Ovary (tissue), 9 donors: ENCODE results near the gene KRT71. TPM values are rescaled to one million over a fixed set of nuclear protein-coding genes. Genes with fewer than 3 reads are reported as not detected.

Experiments
- DNase-seq, 5 donors: peaks; one replicate each; pipeline ENCODE4 v3.0.0-alpha.2; 2019 to 2020
- H3K27ac ChIP-seq, 2 donors: fragments of 200-600 bp; one replicate each; pipeline versions ENCODE4 v1.5.1 to v1.8.0; 2019 to 2022
- H3K27me3 ChIP-seq: fragments of 200-600 bp; one replicate; pipeline ENCODE4 v1.8.0; 2022
- H3K36me3 ChIP-seq: fragments of 200-600 bp; sonication (generic); one replicate; pipeline ENCODE4 v1.5.1; 2019
- H3K4me1 ChIP-seq: one replicate; pipeline ENCODE4 v1.8.1; 2013; ENCODE audit warnings: mild to moderate bottlenecking, moderate library complexity; ENCODE audit not compliant: insufficient read depth
- H3K4me3 ChIP-seq: fragments of 200-600 bp; sonication (generic); one replicate; pipeline ENCODE4 v1.5.1; 2017
- H3K9me3 ChIP-seq, 2 donors: fragments of 200-600 bp in 1 of 2; sonication (generic) in 1 of 2; one replicate each; pipeline versions ENCODE4 v1.5.1 to v1.8.1; 2013 to 2019; ENCODE audit warnings: mild to moderate bottlenecking in 1 of 2, moderate library complexity in 1 of 2
- EP300 ChIP-seq: sonication (generic); formaldehyde crosslinking; IDR thresholded peaks from one replicate; pipeline ENCODE4 v1.6.1; 2017; ENCODE audit warnings: antibody characterized with exemption
- POLR2A ChIP-seq: fragments of 450-650 bp; IDR thresholded peaks from one replicate; pipeline ENCODE4 v1.6.1; 2017; ENCODE audit warnings: antibody characterized with exemption, mild to moderate bottlenecking, moderate library complexity
- WGBS, 3 donors: extraction: QIAGEN DNeasy Blood & Tissue Kit in 1 of 3; methylation state at CpG; one replicate each; pipeline versions ENCODE4 v1.1.5 to v1.1.7; 2013 to 2017; 5-methylcytosine and 5-hydroxymethylcytosine counted together
- intact Hi-C, 4 donors: fragments of 100-400 bp; cut with DNase I; formaldehyde crosslinking; loops; one replicate each; pipeline versions ENCODE4 v1.11.0 to v1.15.1; 2022 to 2023
- polyA plus RNA-seq, 2 donors: library from polyadenylated mRNA; stranded (reverse); fragments of 200-250 nt in 1 of 2; fragments of 350-450 nt in 1 of 2; fragmentation: Illumina TruSeq in 1 of 2; extraction: RNeasy Lipid Tissue Mini Kit (QIAGEN cat#74804) in 1 of 2; gene quantifications; one replicate each; pipeline ENCODE4 v1.2.3, GENCODE V29; 2013 to 2014
- total RNA-seq, 7 donors: library from RNA; depleted of rRNA in 2 of 7; stranded (reverse); fragments of >200 nt in 2 of 7; fragmentation: NEBNext Ultra II Directional in 3 of 7; extraction: Animal tissue kit (Norgen Biotek cat#: 25700) in 3 of 7; gene quantifications; one replicate each; pipeline versions ENCODE4 v1.1.0 to v1.2.4, GENCODE V29; 2016 to 2023
- TF ChIP-seq, protein P1 (sequence below), 3 donors: fragments of 450-650 bp in 2 of 3; fragments of 200-600 bp in 1 of 3; IDR thresholded peaks; one replicate each; pipeline versions ENCODE4 v1.5.1 to v1.8.0; 2016 to 2022; ENCODE audit warnings: antibody characterized with exemption in 3 of 3, mild to moderate bottlenecking in 1 of 3
- donor health status: DM: no; HTN: no; CAD: no; lungs with moderate emphysema.
- donor health status: DM: no; HTN: no; CAD: no.
- donor health status: Bipolar disorder and iron deficiency.
- donor health status: DM: yes; HTN: yes; CAD: no.
- donor health status: DM: no; HTN: no; CAD: no.
- donor health status: DM: yes; HTN: yes; CAD: no.

KRT71 gene
- total and polyA plus RNA-seq, 9 donors, result not detected

DNA sequence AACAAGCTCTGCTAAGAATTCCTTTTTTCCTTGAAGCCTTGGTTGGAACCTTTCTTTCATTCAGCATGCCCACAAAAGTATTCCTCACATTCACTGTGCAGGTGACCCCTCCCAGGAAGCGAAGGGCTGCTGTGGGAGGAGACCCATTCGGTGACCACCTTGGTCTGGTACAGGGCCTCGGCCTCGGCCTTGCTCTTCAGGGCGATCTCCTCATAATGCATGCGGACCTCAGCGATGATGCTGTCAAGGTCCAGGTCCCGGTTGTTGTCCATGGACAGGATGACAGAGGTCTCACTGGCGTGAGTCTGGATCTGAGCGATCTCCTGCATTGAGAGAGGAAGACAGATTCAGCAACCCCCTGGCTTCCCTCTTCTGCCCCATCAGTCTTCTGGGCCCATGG lies 17.6 kb upstream of the KRT71 start:
- intact Hi-C loops, result loop anchor here in 1 of 4 donors (5.0 to 10.0 kb wide), 2 partner anchors 206 to 287 kb away; partner anchors contain the start of gene KRT85
- H3K27me3 ChIP-seq, result no peaks in the 10 kb centered on the region
- no peak overlapping the region for H3K27ac ChIP-seq
- H3K4me3 ChIP-seq, result no peak overlapping the region
- TF ChIP-seq, protein P1, sequence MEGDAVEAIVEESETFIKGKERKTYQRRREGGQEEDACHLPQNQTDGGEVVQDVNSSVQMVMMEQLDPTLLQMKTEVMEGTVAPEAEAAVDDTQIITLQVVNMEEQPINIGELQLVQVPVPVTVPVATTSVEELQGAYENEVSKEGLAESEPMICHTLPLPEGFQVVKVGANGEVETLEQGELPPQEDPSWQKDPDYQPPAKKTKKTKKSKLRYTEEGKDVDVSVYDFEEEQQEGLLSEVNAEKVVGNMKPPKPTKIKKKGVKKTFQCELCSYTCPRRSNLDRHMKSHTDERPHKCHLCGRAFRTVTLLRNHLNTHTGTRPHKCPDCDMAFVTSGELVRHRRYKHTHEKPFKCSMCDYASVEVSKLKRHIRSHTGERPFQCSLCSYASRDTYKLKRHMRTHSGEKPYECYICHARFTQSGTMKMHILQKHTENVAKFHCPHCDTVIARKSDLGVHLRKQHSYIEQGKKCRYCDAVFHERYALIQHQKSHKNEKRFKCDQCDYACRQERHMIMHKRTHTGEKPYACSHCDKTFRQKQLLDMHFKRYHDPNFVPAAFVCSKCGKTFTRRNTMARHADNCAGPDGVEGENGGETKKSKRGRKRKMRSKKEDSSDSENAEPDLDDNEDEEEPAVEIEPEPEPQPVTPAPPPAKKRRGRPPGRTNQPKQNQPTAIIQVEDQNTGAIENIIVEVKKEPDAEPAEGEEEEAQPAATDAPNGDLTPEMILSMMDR (IDR thresholded peaks at IDR 0.05), result no peak
- no peak for TF ChIP-seq EP300
- no peak for TF ChIP-seq POLR2A
- no peak for DNase-seq
- H3K36me3 ChIP-seq, result no peaks in the 10 kb centered on the region
- no peaks in the 10 kb centered on the region for H3K4me1 ChIP-seq
- H3K9me3 ChIP-seq, result no peaks in the 10 kb centered on the region
- 89 to 94% (median 90%) methylated on average over 10 of the region's 10 CpGs for WGBS, 3 donors

DNA sequence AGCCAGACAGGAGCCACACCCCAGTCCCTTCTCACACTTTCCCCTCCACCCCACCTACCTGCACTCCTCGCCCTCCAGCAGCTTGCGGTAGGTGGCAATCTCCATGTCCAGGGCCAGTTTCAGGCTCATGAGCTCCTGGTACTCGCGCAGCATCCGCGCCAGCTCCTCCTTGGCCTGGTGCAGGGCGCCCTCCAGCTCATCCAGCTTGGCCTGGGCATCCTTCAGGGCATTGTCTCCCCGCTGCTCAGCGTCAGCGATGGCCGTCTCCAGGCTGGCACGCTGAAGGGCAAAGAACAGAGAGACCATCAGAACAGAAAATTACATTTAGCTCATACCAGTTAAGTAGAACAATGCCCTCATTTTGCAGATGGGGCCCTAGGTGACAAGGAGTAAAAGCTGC lies 15.2 kb upstream of the KRT71 start:
- DNase-seq, result no peak
- no peaks in the 10 kb centered on the region for H3K36me3 ChIP-seq
- intact Hi-C loops, result no loop called here
- no peaks in the 10 kb centered on the region for H3K4me1 ChIP-seq
- 90 to 95% (median 93%) methylated on average over 12 of the region's 12 CpGs for WGBS, 3 donors
- H3K9me3 ChIP-seq, result no peaks in the 10 kb centered on the region
- TF ChIP-seq EP300, result no peak
- TF ChIP-seq, protein P1 (IDR thresholded peaks at IDR 0.05), result no peak
- TF ChIP-seq POLR2A, result no peak
- no peak overlapping the region for H3K4me3 ChIP-seq
- H3K27me3 ChIP-seq, result no peaks in the 10 kb centered on the region
- no peak overlapping the region for H3K27ac ChIP-seq

DNA sequence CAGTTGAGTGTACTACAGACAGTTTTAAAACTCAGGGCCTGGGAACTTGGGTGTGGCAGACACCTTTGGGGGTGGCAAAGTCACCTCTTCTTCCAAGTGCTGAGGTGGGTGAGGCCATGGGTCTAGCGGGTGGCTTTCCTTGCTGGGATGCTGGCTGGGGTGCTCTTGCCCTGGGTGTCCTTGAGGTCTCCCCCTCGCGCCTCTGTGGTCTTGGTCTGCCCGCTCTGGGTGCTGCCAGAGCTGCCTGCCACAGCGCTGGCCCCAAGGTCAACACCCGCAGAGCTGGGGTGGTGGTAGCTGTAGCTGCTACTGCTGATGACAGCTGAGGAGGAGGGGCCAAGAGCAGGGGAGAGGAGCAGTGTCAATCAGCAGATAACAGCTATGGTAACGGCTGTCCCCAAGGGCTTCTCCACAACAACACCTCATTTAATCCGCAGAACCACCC lies 13.9 kb upstream of the KRT71 start:
- no peak for TF ChIP-seq EP300
- TF ChIP-seq POLR2A, result no peak
- TF ChIP-seq, protein P1 (IDR thresholded peaks at IDR 0.05), result no peak
- intact Hi-C loops, result no loop called here
- no peaks in the 10 kb centered on the region for H3K36me3 ChIP-seq
- H3K4me1 ChIP-seq, result no peaks in the 10 kb centered on the region
- 41 to 62% (median 57%) methylated on average over 8 of the region's 8 CpGs for WGBS, 3 donors
- no peak overlapping the region for H3K4me3 ChIP-seq
- no peak for DNase-seq
- no peaks in the 10 kb centered on the region for H3K9me3 ChIP-seq
- no peaks in the 10 kb centered on the region for H3K27me3 ChIP-seq
- H3K27ac ChIP-seq, result no peak overlapping the region

DNA sequence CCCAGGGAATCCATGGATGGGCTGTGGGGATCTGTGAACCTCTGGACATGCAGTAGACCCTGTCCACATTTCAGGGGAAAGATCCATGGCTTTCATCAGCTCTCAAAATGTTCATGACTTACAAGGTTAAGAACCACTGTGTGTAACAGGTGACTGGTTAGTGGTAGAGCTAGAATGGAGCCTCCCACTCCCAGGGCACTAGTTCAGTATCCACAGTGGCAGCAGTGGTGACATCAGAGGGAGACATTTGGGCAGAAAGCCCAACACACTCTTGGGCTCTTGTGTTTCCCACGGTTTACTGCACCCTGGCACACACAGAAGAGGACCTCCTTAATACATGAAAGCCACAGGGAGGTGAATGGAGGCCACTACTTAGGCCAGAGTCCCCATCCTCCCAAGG lies 11.6 kb upstream of the KRT71 start:
- WGBS, 3 donors, result 67 to 69% (median 69%) methylated on average over 1 of the region's 1 CpG
- Histone ChIP-seq H3K4me3 (no peak overlapping the region), H3K9me3 (no peaks in the 10 kb centered on the region), H3K27me3 (no peaks in the 10 kb centered on the region), H3K36me3 (no peaks in the 10 kb centered on the region), H3K27ac (no peak overlapping the region), H3K4me1 (no peaks in the 10 kb centered on the region)
- no peak for TF ChIP-seq POLR2A
- no peak for TF ChIP-seq EP300
- TF ChIP-seq, protein P1 (IDR thresholded peaks at IDR 0.05), result no peak
- no peak for DNase-seq
- intact Hi-C loops, result no loop called here
